Large intestine (tissue), 3 donors: Measurements from ENCODE around the gene RBBP8. TPM values are rescaled to one million over a fixed set of nuclear protein-coding genes. Genes with fewer than 3 reads are reported as not detected.
A peak's percentile ranks its signal among the peaks of the same experiment; 100 is the strongest.

Source experiments
- DNase-seq, 2 donors: peaks; one replicate each; pipeline versions ENCODE4 v3.0.0 to v3.0.0-alpha.2; 2013
- H3K27ac ChIP-seq: one replicate; pipeline ENCODE4 v1.5.1; 2013; ENCODE audit warnings: low read length
- H3K27me3 ChIP-seq: 2 replicates; pipeline ENCODE4 v1.6.1; 2013; ENCODE audit warnings: low read length; ENCODE audit not compliant: control insufficient read depth, insufficient read depth
- H3K36me3 ChIP-seq: 2 replicates; pipeline ENCODE4 v1.6.1; 2013; ENCODE audit warnings: low read length; ENCODE audit not compliant: control insufficient read depth, insufficient read depth
- H3K4me1 ChIP-seq: one replicate; pipeline ENCODE4 v1.6.1; 2013; ENCODE audit warnings: low read length; ENCODE audit not compliant: control insufficient read depth, insufficient read depth
- H3K4me3 ChIP-seq: one replicate; pipeline ENCODE4 v1.5.1; 2013; ENCODE audit warnings: low read length
- H3K9me3 ChIP-seq: one replicate; pipeline ENCODE4 v1.6.1; 2013; ENCODE audit warnings: mild to moderate bottlenecking, low read depth, low read length, moderate library complexity; ENCODE audit not compliant: control insufficient read depth
- WGBS: methylation state at CpG from one replicate; pipeline ENCODE4 v1.1.5; 2013; ENCODE audit warnings: low lambda C conversion rate; ENCODE audit not compliant: insufficient coverage; 5-methylcytosine and 5-hydroxymethylcytosine counted together
- polyA plus RNA-seq: library from polyadenylated mRNA; unstranded; fragments of 120-200 nt; gene quantifications from one replicate; pipeline ENCODE4 v1.2.1, GENCODE V29; 2013

RBBP8 gene
- polyA plus RNA-seq, 1 donor = 16.2 TPM

- no peak overlapping the region for H3K4me3 ChIP-seq
- DNase-seq = no peak
- no peaks in the 10 kb centered on the region for H3K36me3 ChIP-seq
- WGBS = no CpG with 5 or more reads among the region's 4 CpGs
- H3K27ac ChIP-seq = no peak overlapping the region
- no peaks in the 10 kb centered on the region for H3K4me1 ChIP-seq
- H3K9me3 ChIP-seq = no peaks in the 10 kb centered on the region
- no peaks in the 10 kb centered on the region for H3K27me3 ChIP-seq
Measured at GRCh38 chr18:23068011-23068410, 134.9 kb downstream of the RBBP8 start.

DNA sequence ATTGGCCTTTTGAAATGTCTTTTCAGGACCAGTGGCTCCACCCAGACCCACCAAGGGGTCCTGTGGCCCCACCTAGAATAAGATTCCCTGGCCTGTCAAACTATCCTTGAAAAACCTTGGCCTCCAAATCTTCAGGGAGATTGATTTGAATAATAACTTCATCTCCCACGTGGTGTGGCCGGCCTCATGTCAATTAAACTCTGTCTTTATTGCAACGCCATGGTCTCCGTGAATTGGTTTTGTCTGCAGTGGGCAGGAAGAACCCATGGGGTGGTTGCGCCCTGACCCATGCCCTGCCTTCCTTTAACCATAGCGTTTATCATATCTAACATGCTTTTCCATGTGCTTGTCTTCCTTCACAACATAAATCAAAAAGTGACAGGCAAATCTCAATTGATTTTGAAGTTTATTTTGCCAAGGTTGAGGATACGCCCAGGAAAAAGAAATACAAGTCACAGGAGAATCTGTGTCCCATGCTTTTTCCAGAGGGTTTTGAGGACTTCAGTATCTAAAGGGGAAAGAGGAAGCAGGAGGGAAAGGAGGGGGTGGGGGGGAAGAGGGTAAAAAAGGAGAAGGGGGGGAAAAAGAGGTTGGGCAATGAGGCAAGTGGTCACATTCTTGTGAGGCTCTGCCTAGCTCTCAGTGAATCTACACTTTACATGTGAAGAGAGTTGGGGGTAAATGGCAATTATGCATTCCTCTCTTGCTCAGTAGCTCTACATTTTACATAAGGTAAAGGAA, 135.6 kb downstream of the RBBP8 start:
- no peaks in the 10 kb centered on the region for H3K4me1 ChIP-seq
- DNase-seq = no peak
- WGBS = 49% methylated on average over 3 of the region's 7 CpGs
- no peaks in the 10 kb centered on the region for H3K36me3 ChIP-seq
- H3K4me3 ChIP-seq = no peak overlapping the region
- H3K27ac ChIP-seq = no peak overlapping the region
- H3K27me3 ChIP-seq = no peaks in the 10 kb centered on the region
- H3K9me3 ChIP-seq = no peaks in the 10 kb centered on the region

- Histone ChIP-seq H3K4me3 (no peak overlapping the region), H3K4me1 (no peaks in the 10 kb centered on the region), H3K9me3 (no peaks in the 10 kb centered on the region), H3K36me3 (no peaks in the 10 kb centered on the region), H3K27me3 (no peaks in the 10 kb centered on the region), H3K27ac (no peak overlapping the region)
- DNase-seq = no peak
- WGBS = no CpG with 5 or more reads among the region's 10 CpGs
Measured at GRCh38 chr18:23069481-23069880, 136.4 kb downstream of the RBBP8 start.

DNA sequence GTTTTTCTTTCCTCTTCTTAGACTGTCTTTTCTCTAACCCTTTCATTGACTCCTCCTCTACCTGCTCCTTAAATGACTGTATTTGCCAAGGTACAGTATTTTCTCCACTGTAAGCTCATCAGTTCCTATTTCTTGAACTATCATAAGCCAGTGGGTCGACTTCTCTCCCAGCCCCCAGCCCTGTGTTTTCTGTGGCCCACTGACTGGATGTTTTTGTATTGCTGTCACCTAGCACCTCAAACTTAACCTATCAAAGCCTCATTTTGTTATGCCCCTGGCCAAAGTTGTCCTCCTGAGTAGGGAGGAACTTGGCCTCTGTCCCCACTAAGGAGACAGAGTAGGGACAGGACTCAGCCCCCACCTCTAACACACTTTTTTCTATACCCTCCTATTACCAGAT, 136.8 kb downstream of the RBBP8 start:
- Histone ChIP-seq H3K9me3 (no peaks in the 10 kb centered on the region), H3K4me1 (no peaks in the 10 kb centered on the region), H3K36me3 (no peaks in the 10 kb centered on the region), H3K27me3 (no peaks in the 10 kb centered on the region), H3K27ac (no peak overlapping the region), H3K4me3 (no peak overlapping the region)
- no CpG with 5 or more reads among the region's 1 CpG for WGBS
- no peak for DNase-seq

- no peak overlapping the region for H3K27ac ChIP-seq
- no peak overlapping the region for H3K4me3 ChIP-seq
- H3K27me3 ChIP-seq = no peaks in the 10 kb centered on the region
- H3K4me1 ChIP-seq = no peaks in the 10 kb centered on the region
- DNase-seq = peak; percentile 18 to 30
- H3K9me3 ChIP-seq = no peaks in the 10 kb centered on the region
- WGBS = no CpG with 5 or more reads among the region's 5 CpGs
- no peaks in the 10 kb centered on the region for H3K36me3 ChIP-seq
Measured at GRCh38 chr18:23071285-23071684, 138.2 kb downstream of the RBBP8 start.

GRCh38 chr18:23072079-23072478, 139.0 kb downstream of the RBBP8 start:
- no peaks in the 10 kb centered on the region for H3K4me1 ChIP-seq
- no peak overlapping the region for H3K4me3 ChIP-seq
- no peaks in the 10 kb centered on the region for H3K9me3 ChIP-seq
- DNase-seq = no peak
- H3K27ac ChIP-seq = no peak overlapping the region
- no peaks in the 10 kb centered on the region for H3K27me3 ChIP-seq
- WGBS = no CpG with 5 or more reads among the region's 9 CpGs
- H3K36me3 ChIP-seq = no peaks in the 10 kb centered on the region

- no peaks in the 10 kb centered on the region for H3K27me3 ChIP-seq
- H3K36me3 ChIP-seq = no peaks in the 10 kb centered on the region
- H3K27ac ChIP-seq = no peak overlapping the region
- no peaks in the 10 kb centered on the region for H3K9me3 ChIP-seq
- WGBS = 60% methylated on average over 1 of the region's 8 CpGs
- DNase-seq = no peak
- H3K4me1 ChIP-seq = no peaks in the 10 kb centered on the region
- H3K4me3 ChIP-seq = no peak overlapping the region
Measured at GRCh38 chr18:23073996-23074606, 141.0 kb downstream of the RBBP8 start.

Other genes with a start within 250 kb of the RBBP8 start
- 11.1 TPM for gene CABLES1, start 202.2 kb downstream of the RBBP8 start, polyA plus RNA-seq